NOMO-1 treated with dmso at 0.1 percent for 144 hours (cell line): ENCODE data around the gene NCAN.

Experiments used
- DNase-seq: peaks from one replicate; lab custom pipeline; 2025; ENCODE audit not compliant: unreplicated experiment; lab: John Stamatoyannopoulos, UW

NCAN gene

DNA sequence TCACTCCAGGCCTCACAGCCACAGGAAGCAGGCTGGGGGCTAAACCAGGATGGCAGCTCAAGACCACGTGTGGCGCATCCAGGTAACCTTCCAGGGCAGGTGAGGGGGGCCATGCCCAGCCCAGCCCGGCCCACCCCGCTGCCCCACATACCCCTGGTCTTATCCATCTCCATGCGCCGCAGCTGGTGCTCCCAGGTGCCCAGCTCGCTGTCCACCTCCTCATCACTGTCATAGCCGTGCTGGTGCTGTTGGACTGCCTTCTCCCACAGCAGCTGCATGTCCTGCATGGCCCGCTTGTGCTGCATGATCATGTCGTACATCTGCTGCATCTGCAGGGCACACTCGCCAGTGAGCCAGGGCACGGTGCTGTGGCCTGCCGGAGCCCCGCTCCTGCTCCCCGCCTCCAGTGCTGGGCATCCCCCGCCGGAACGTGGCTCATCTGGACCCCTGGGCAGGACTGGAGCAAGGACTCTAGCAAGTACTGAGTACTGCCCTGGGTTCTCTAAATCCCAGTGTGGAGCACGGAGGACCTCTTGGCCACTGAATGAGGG, 67.4 kb downstream of the NCAN start:
- DNase-seq = no peak

DNA sequence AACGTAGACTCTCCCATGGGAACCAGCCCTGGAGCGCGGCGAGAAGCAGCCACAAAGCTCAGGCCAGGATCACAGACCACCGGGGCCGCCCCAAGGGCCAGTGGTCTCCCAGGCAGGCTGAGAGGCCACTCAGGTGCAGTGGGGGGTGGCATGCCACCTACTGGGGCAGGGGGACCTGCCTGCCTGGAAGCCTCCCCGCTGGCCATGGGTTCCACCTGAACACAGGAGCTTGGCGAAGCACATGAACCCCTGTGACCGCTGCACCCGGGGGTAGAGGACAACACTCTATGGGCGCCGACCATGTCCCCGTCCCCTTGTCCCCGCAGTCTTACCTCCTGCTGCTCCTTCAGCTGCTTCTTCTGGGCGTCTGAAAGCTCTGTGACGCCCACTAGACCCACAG, 68.1 kb downstream of the NCAN start:
- DNase-seq = no peak

- no peak for DNase-seq
Observed at GRCh38 chr19:19280561-19280960, 68.8 kb downstream of the NCAN start.

- no peak for DNase-seq
Observed at GRCh38 chr19:19285686-19286085, 73.9 kb downstream of the NCAN start.

DNA sequence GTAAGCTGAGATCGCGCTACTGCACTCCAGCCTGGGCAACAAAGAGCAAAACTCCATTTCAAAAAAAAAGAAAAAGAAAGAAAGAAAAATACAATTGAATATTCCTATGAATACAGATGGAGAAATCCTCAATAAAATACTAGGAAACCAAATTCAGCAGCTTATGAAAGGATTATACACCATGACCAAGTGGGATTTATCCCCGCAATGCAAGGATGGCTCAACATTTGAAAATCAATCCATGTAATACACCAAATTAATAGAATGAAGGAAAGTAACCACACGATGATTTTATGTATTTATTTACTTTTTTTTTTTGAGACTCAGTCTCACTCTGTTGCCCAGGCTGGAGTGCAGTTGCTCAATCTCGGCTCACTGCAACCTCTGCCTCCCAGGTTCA, 80.8 kb downstream of the NCAN start:
- no peak for DNase-seq

GRCh38 chr19:19294914-19295313, 83.2 kb downstream of the NCAN start:
- no peak for DNase-seq

- DNase-seq = no peak
Observed at GRCh38 chr19:19296953-19297689, 85.4 kb downstream of the NCAN start.

GRCh38 chr19:19297759-19298158, 86.0 kb downstream of the NCAN start:
- DNase-seq = no peak

DNA sequence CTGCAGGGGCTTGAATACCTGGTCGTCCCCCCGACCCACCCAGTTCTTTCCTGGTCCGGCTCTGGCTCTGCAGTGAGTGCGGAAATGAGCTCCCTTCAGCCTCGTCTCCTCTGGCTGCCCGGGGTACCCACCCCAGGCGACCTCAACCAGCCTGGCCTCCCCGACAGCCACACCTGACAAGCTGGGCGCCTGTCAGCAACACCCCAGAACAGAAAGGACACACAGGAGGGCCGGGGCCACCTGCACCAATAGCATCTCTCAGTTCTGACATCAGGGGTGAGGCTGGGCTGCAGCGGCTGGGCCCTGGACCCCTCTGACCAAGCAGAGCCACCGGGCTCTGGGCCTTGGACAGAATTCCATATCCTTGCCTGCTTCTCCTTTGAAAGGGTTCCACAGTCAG, 88.9 kb downstream of the NCAN start:
- DNase-seq = no peak
